Inferior parietal cortex (tissue), 1 donor: ENCODE measurements around the gene ATP6V0C.

ENCODE experiments used
- DNase-seq: peaks from one replicate; pipeline ENCODE4 v3.0.0-alpha.2; 2016; ENCODE audit errors: extremely low spot score

The ATP6V0C gene

GRCh38 chr16:2490190-2491105, 23.3 kb upstream of the ATP6V0C start:
- DNase-seq = no peak

GRCh38 chr16:2492292-2492691, 21.5 kb upstream of the ATP6V0C start:
- DNase-seq = no peak

GRCh38 chr16:2493605-2494004, 20.1 kb upstream of the ATP6V0C start:
- no peak for DNase-seq

- DNase-seq = no peak
Measured at GRCh38 chr16:2494616-2495015, 19.1 kb upstream of the ATP6V0C start.

- DNase-seq = no peak
Measured at GRCh38 chr16:2495041-2495440, 18.7 kb upstream of the ATP6V0C start.

- no peak for DNase-seq
Measured at GRCh38 chr16:2496223-2497115, 17.3 kb upstream of the ATP6V0C start.

- DNase-seq = no peak
Measured at GRCh38 chr16:2497116-2497630, 16.6 kb upstream of the ATP6V0C start.

- no peak for DNase-seq
Measured at GRCh38 chr16:2497695-2498484, 15.9 kb upstream of the ATP6V0C start.

GRCh38 chr16:2498531-2499253, 15.1 kb upstream of the ATP6V0C start:
- no peak for DNase-seq

- DNase-seq = no peak
Measured at GRCh38 chr16:2499454-2499853, 14.3 kb upstream of the ATP6V0C start.

- no peak for DNase-seq
Measured at GRCh38 chr16:2499890-2500429, 13.8 kb upstream of the ATP6V0C start.

GRCh38 chr16:2500430-2500917, 13.3 kb upstream of the ATP6V0C start:
- no peak for DNase-seq

- peak; percentile 82 for DNase-seq
Measured at GRCh38 chr16:2500918-2501750, 12.6 kb upstream of the ATP6V0C start.

GRCh38 chr16:2501946-2502895, 11.5 kb upstream of the ATP6V0C start:
- no peak for DNase-seq

- DNase-seq = no peak
Measured at GRCh38 chr16:2505695-2506094, 8.1 kb upstream of the ATP6V0C start.

- no peak for DNase-seq
Measured at GRCh38 chr16:2507052-2507659, 6.6 kb upstream of the ATP6V0C start.

GRCh38 chr16:2507665-2508064, 6.1 kb upstream of the ATP6V0C start:
- DNase-seq = no peak
